HG03045 (cell line): Measurements from ENCODE around the gene PAK5.

ENCODE experiments used
- ATAC-seq: cut with Tn5 transposase; IDR thresholded peaks from one replicate; pipeline ENCODE4 v1.9.1; 2021; ENCODE audit warnings: mild to moderate bottlenecking, moderate library complexity; ENCODE audit not compliant: unreplicated experiment

The PAK5 gene

GRCh38 chr20:9838378-9839295 is at the start of gene PAK5:
Gene PAK5, minus strand, starts transcription at chr20:9839076. Its CDS starts 194,748 bp downstream, at chr20:9644328.
- no peak for ATAC-seq

- no peak for ATAC-seq
Observed at GRCh38 chr20:9887706-9888105, 48.8 kb upstream of the PAK5 start.

GRCh38 chr20:9886227-9886626 is 47.4 kb upstream of the PAK5 start:
- no peak for ATAC-seq

GRCh38 chr20:9884666-9885065 is 45.8 kb upstream of the PAK5 start:
- ATAC-seq = no peak

- no peak for ATAC-seq
Observed at GRCh38 chr20:9884061-9884460, 45.2 kb upstream of the PAK5 start.

GRCh38 chr20:9877932-9878495 is 39.1 kb upstream of the PAK5 start:
- no peak for ATAC-seq

- ATAC-seq = no peak
Observed at GRCh38 chr20:9867196-9867980, 28.5 kb upstream of the PAK5 start.

- ATAC-seq = no peak
Observed at GRCh38 chr20:9852566-9852965, 13.7 kb upstream of the PAK5 start.

GRCh38 chr20:9839626-9840025 is 750 bp upstream of the PAK5 start:
- no peak for ATAC-seq

- ATAC-seq = no peak
Observed at GRCh38 chr20:9838035-9838377, 870 bp downstream of the PAK5 start.

- ATAC-seq = no peak
Observed at GRCh38 chr20:9837634-9838033, 1.2 kb downstream of the PAK5 start.

GRCh38 chr20:9835302-9835701 is 3.6 kb downstream of the PAK5 start:
- ATAC-seq = no peak

GRCh38 chr20:9831032-9831431 is 7.8 kb downstream of the PAK5 start:
- no peak for ATAC-seq

- ATAC-seq = no peak
Observed at GRCh38 chr20:9829835-9830234, 9.0 kb downstream of the PAK5 start.

- ATAC-seq = no peak
Observed at GRCh38 chr20:9817654-9818053, 21.2 kb downstream of the PAK5 start.

GRCh38 chr20:9815632-9816031 is 23.2 kb downstream of the PAK5 start:
- no peak for ATAC-seq

- ATAC-seq = no peak
Observed at GRCh38 chr20:9810738-9811137, 28.1 kb downstream of the PAK5 start.

- ATAC-seq = no peak
Observed at GRCh38 chr20:9809271-9809670, 29.6 kb downstream of the PAK5 start.

- ATAC-seq = no peak
Observed at GRCh38 chr20:9808166-9808565, 30.7 kb downstream of the PAK5 start.

- ATAC-seq = no peak
Observed at GRCh38 chr20:9807136-9807535, 31.7 kb downstream of the PAK5 start.

- no peak for ATAC-seq
Observed at GRCh38 chr20:9800421-9800820, 38.5 kb downstream of the PAK5 start.

- no peak for ATAC-seq
Observed at GRCh38 chr20:9794831-9795230, 44.0 kb downstream of the PAK5 start.
